Measurements from ENCODE around the gene MCF2L2.

MCF2L2 gene

DNA sequence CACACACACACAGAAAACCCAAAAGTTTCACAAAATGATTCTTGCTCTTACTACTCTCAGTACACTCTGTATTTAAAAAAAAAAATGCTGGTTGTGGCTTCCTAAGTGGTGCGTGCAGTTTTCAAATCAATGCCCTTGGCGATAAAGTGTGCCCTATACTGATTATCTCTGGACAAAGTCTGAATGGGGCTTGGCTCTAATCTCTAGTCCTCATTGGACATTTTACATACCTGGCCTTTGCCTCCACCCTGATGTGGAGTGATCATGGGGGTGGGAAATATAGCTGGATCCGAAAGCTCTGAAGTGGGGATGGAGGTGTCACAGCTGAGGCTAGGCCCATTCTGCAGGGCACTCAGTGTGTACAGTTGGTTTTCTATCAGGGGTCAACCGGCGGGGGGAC is 161.3 kb downstream of the MCF2L2 start:
- Histone ChIP-seq H3K4me3 (ENCODE audit: low read depth, low read length) (no peak overlapping the region), H3K27ac (ENCODE audit: extremely low read depth, low read depth, low read length) (no peak overlapping the region), H3K9me3 (ENCODE audit: control insufficient read depth, insufficient read depth, low read depth, low read length) (no peaks in the 10 kb centered on the region), H3K36me3 (ENCODE audit: control insufficient read depth in 2 of 2, insufficient read depth in 1 of 2, low read length in 2 of 2) (peaks cover 0 to 11% of the 10 kb centered on the region in 2 experiments; a peak in 1 of 3 replicates), H3K4me1 (ENCODE audit: control insufficient read depth, insufficient read depth, low read length) (no peaks in the 10 kb centered on the region)
- no peak for TF ChIP-seq ZSCAN30 (tag by site-specific recombination; IDR thresholded peaks at IDR 0.05)
- TF ChIP-seq ZNF311 (tag by site-specific recombination; IDR thresholded peaks at IDR 0.05; ENCODE audit: borderline replicate concordance), result no peak
- no peak for TF ChIP-seq SCRT2 (tag by site-specific recombination; IDR thresholded peaks at IDR 0.05)
- no peak for TF ChIP-seq ZFP41 (tag by site-specific recombination; IDR thresholded peaks at IDR 0.05; ENCODE audit: borderline replicate concordance)
- no peak for TF ChIP-seq ZNF610 (tag by site-specific recombination; IDR thresholded peaks at IDR 0.05; ENCODE audit: borderline replicate concordance)
- TF ChIP-seq, protein P1, sequence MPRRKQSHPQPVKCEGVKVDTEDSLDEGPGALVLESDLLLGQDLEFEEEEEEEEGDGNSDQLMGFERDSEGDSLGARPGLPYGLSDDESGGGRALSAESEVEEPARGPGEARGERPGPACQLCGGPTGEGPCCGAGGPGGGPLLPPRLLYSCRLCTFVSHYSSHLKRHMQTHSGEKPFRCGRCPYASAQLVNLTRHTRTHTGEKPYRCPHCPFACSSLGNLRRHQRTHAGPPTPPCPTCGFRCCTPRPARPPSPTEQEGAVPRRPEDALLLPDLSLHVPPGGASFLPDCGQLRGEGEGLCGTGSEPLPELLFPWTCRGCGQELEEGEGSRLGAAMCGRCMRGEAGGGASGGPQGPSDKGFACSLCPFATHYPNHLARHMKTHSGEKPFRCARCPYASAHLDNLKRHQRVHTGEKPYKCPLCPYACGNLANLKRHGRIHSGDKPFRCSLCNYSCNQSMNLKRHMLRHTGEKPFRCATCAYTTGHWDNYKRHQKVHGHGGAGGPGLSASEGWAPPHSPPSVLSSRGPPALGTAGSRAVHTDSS (tag by site-specific recombination; IDR thresholded peaks at IDR 0.05), result no peak
- no peak for TF ChIP-seq ZNF629 (tag by site-specific recombination; IDR thresholded peaks at IDR 0.05)
- no peak for TF ChIP-seq ZNF701 (tag by site-specific recombination; IDR thresholded peaks at IDR 0.05)
- ChIA-PET POLR2A (no interaction called here), CTCF (interaction anchor here (1.0 kb wide), 1 partner anchor 83 kb away, joined by 5 read pairs; no protein-coding TSS in a partner anchor)

DNA sequence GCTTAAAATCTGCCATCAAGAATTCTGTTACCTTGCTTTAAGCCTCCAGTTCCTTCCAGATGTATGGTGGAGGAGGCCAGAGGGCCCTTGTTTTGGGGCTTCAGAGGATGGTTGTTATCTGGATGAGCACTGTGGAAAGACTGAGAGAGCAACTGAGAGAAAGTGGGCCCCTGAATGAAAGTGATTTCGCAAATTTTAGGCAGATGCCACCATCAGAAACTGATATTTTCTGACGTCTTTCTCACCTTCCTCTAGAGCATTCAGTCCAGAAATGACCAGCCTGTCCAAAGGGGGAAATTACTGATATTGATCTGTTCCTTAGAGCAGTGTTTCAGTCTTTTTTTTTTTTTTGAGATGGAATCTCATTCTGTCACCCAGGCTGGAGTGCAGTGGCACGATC is 162.0 kb downstream of the MCF2L2 start:
- TF ChIP-seq PRDM1 (tag by site-specific recombination; IDR thresholded peaks at IDR 0.05) (peak; percentile 66; the same call in 1 of the 2 replicates), ZSCAN30 (tag by site-specific recombination; IDR thresholded peaks at IDR 0.05) (no peak)
- POLR2A ChIA-PET, result no interaction called here
- H3K4me1 ChIP-seq (ENCODE audit: control insufficient read depth, insufficient read depth, low read length), result no peaks in the 10 kb centered on the region
- no peak overlapping the region for H3K4me3 ChIP-seq (ENCODE audit: low read depth, low read length)
- H3K27ac ChIP-seq (ENCODE audit: extremely low read depth, low read depth, low read length), result no peak overlapping the region
- CTCF ChIA-PET, result no interaction called here
- peaks cover 0 to 11% of the 10 kb centered on the region in 2 experiments; a peak in 1 of 3 replicates for H3K36me3 ChIP-seq (ENCODE audit: control insufficient read depth in 2 of 2, insufficient read depth in 1 of 2, low read length in 2 of 2)
- H3K9me3 ChIP-seq (ENCODE audit: control insufficient read depth, insufficient read depth, low read depth, low read length), result no peaks in the 10 kb centered on the region

DNA sequence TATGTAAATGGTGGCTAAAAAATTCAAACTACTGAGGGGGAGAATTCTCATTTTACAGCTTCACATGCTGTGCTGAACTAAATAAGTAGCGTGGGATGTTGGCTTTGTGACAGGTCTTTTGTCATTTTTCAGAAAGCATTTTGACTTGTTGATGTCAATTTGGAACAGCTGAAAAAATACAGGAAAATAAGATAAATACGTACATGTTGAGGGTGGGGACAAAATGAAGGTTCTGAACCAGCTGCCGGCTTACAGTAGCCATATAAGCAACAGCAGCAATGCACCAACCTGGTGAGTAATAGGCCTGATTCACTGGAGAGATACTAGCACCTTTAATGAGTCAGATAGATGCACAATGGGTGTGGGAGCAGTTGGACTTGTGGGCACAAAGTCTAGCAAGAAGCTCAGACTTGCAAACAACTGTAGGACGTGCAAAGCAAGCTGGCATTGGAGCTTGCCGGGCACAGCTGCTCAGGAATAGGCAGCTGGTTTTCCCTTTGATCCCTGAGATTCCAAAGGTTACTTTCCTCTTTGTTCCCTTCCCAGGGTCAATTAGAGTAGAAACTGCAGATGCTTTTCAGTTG is 162.5 kb downstream of the MCF2L2 start:
- H3K36me3 ChIP-seq (ENCODE audit: control insufficient read depth in 2 of 2, insufficient read depth in 1 of 2, low read length in 2 of 2), result peaks cover 0 to 11% of the 10 kb centered on the region in 2 experiments; a peak in 1 of 3 replicates
- H3K9me3 ChIP-seq (ENCODE audit: control insufficient read depth, insufficient read depth, low read depth, low read length), result no peaks in the 10 kb centered on the region
- ChIA-PET CTCF (interaction anchor here (1.1 kb wide), 1 partner anchor 9 kb away, joined by 3 read pairs; no protein-coding TSS in a partner anchor), POLR2A (no interaction called here)
- H3K4me1 ChIP-seq (ENCODE audit: control insufficient read depth, insufficient read depth, low read length), result no peaks in the 10 kb centered on the region
- H3K4me3 ChIP-seq (ENCODE audit: low read depth, low read length), result no peak overlapping the region
- no peak overlapping the region for H3K27ac ChIP-seq (ENCODE audit: extremely low read depth, low read depth, low read length)
- no peak for TF ChIP-seq ZNF658 (tag by site-specific recombination; IDR thresholded peaks at IDR 0.05)
- no peak for TF ChIP-seq ZNF768 (tag by site-specific recombination; IDR thresholded peaks at IDR 0.05)
- TF ChIP-seq, protein P2, sequence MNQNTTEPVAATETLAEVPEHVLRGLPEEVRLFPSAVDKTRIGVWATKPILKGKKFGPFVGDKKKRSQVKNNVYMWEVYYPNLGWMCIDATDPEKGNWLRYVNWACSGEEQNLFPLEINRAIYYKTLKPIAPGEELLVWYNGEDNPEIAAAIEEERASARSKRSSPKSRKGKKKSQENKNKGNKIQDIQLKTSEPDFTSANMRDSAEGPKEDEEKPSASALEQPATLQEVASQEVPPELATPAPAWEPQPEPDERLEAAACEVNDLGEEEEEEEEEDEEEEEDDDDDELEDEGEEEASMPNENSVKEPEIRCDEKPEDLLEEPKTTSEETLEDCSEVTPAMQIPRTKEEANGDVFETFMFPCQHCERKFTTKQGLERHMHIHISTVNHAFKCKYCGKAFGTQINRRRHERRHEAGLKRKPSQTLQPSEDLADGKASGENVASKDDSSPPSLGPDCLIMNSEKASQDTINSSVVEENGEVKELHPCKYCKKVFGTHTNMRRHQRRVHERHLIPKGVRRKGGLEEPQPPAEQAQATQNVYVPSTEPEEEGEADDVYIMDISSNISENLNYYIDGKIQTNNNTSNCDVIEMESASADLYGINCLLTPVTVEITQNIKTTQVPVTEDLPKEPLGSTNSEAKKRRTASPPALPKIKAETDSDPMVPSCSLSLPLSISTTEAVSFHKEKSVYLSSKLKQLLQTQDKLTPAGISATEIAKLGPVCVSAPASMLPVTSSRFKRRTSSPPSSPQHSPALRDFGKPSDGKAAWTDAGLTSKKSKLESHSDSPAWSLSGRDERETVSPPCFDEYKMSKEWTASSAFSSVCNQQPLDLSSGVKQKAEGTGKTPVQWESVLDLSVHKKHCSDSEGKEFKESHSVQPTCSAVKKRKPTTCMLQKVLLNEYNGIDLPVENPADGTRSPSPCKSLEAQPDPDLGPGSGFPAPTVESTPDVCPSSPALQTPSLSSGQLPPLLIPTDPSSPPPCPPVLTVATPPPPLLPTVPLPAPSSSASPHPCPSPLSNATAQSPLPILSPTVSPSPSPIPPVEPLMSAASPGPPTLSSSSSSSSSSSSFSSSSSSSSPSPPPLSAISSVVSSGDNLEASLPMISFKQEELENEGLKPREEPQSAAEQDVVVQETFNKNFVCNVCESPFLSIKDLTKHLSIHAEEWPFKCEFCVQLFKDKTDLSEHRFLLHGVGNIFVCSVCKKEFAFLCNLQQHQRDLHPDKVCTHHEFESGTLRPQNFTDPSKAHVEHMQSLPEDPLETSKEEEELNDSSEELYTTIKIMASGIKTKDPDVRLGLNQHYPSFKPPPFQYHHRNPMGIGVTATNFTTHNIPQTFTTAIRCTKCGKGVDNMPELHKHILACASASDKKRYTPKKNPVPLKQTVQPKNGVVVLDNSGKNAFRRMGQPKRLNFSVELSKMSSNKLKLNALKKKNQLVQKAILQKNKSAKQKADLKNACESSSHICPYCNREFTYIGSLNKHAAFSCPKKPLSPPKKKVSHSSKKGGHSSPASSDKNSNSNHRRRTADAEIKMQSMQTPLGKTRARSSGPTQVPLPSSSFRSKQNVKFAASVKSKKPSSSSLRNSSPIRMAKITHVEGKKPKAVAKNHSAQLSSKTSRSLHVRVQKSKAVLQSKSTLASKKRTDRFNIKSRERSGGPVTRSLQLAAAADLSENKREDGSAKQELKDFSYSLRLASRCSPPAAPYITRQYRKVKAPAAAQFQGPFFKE (tag by site-specific recombination; IDR thresholded peaks at IDR 0.05; ENCODE audit: borderline replicate concordance), result no peak
- no peak for TF ChIP-seq ZNF133 (tag by site-specific recombination; IDR thresholded peaks at IDR 0.05)
- peak; percentile 47; the same call in 1 of the 2 replicates for TF ChIP-seq SCRT1 (tag by site-specific recombination; IDR thresholded peaks at IDR 0.05; ENCODE audit: borderline replicate concordance)
- TF ChIP-seq ZNF121 (tag by site-specific recombination; IDR thresholded peaks at IDR 0.05), result no peak
- TF ChIP-seq ZNF600 (tag by site-specific recombination; IDR thresholded peaks at IDR 0.05), result peak; percentile 20; the same call in 1 of the 2 replicates
- peak; percentile 47 for TF ChIP-seq ZFHX2 (tag by site-specific recombination; conservative IDR thresholded peaks at IDR 0.05)
- no peak for TF ChIP-seq MYNN (tag by site-specific recombination; IDR thresholded peaks at IDR 0.05; ENCODE audit: borderline replicate concordance)
- 0 out of 2 replicates have a peak, but pooled peaks have one; percentile 44 for TF ChIP-seq SCRT2 (tag by site-specific recombination; IDR thresholded peaks at IDR 0.05)
- TF ChIP-seq OSR2 (tag by site-specific recombination; IDR thresholded peaks at IDR 0.05), result peak; percentile 82
- no peak for TF ChIP-seq ZNF621 (tag by site-specific recombination; IDR thresholded peaks at IDR 0.05)
- peak; percentile 10; the same call in 1 of the 2 replicates for TF ChIP-seq EGR2 (tag by site-specific recombination; IDR thresholded peaks at IDR 0.05; ENCODE audit: low read depth)
- no peak for TF ChIP-seq FEZF1 (tag by site-specific recombination; IDR thresholded peaks at IDR 0.05)
- TF ChIP-seq, protein P3, sequence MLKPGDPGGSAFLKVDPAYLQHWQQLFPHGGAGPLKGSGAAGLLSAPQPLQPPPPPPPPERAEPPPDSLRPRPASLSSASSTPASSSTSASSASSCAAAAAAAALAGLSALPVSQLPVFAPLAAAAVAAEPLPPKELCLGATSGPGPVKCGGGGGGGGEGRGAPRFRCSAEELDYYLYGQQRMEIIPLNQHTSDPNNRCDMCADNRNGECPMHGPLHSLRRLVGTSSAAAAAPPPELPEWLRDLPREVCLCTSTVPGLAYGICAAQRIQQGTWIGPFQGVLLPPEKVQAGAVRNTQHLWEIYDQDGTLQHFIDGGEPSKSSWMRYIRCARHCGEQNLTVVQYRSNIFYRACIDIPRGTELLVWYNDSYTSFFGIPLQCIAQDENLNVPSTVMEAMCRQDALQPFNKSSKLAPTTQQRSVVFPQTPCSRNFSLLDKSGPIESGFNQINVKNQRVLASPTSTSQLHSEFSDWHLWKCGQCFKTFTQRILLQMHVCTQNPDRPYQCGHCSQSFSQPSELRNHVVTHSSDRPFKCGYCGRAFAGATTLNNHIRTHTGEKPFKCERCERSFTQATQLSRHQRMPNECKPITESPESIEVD (tag by site-specific recombination; IDR thresholded peaks at IDR 0.05), result peak; percentile 57
